ENCODE results near the gene TNNT1. TPM values are rescaled to one million over a fixed set of nuclear protein-coding genes. Genes with fewer than 3 reads are reported as not detected.

Gene TNNT1
- total RNA-seq, 2 donors from 2014 or later, result not detected

- no peak overlapping the region for H3K4me3 ChIP-seq
- peaks cover 0 to 6% of the 10 kb centered on the region in 2 donors for H3K4me1 ChIP-seq (ENCODE audit: control insufficient read depth in 1 of 2, low read depth in 2 of 2)
- DNase-seq (ENCODE audit: low spot score), result peak; percentile 55
- H3K27ac ChIP-seq, result no peak overlapping the region
- no peaks in the 10 kb centered on the region for H3K36me3 ChIP-seq
- ATAC-seq (ENCODE audit: insufficient number of reproducible peaks, low FRiP score, low read depth), result peak; percentile 20
- H3K27me3 ChIP-seq (replicated peaks; ENCODE audit: insufficient read depth), result peaks cover 13% of the 10 kb centered on the region
- TF ChIP-seq, protein P1, sequence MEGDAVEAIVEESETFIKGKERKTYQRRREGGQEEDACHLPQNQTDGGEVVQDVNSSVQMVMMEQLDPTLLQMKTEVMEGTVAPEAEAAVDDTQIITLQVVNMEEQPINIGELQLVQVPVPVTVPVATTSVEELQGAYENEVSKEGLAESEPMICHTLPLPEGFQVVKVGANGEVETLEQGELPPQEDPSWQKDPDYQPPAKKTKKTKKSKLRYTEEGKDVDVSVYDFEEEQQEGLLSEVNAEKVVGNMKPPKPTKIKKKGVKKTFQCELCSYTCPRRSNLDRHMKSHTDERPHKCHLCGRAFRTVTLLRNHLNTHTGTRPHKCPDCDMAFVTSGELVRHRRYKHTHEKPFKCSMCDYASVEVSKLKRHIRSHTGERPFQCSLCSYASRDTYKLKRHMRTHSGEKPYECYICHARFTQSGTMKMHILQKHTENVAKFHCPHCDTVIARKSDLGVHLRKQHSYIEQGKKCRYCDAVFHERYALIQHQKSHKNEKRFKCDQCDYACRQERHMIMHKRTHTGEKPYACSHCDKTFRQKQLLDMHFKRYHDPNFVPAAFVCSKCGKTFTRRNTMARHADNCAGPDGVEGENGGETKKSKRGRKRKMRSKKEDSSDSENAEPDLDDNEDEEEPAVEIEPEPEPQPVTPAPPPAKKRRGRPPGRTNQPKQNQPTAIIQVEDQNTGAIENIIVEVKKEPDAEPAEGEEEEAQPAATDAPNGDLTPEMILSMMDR (IDR thresholded peaks at IDR 0.05), result peak; percentile 58
- H3K9me3 ChIP-seq, result no peaks in the 10 kb centered on the region
These were observed 11.4 kb upstream of the TNNT1 start for GRCh38 chr19:55160128-55160985.

DNA sequence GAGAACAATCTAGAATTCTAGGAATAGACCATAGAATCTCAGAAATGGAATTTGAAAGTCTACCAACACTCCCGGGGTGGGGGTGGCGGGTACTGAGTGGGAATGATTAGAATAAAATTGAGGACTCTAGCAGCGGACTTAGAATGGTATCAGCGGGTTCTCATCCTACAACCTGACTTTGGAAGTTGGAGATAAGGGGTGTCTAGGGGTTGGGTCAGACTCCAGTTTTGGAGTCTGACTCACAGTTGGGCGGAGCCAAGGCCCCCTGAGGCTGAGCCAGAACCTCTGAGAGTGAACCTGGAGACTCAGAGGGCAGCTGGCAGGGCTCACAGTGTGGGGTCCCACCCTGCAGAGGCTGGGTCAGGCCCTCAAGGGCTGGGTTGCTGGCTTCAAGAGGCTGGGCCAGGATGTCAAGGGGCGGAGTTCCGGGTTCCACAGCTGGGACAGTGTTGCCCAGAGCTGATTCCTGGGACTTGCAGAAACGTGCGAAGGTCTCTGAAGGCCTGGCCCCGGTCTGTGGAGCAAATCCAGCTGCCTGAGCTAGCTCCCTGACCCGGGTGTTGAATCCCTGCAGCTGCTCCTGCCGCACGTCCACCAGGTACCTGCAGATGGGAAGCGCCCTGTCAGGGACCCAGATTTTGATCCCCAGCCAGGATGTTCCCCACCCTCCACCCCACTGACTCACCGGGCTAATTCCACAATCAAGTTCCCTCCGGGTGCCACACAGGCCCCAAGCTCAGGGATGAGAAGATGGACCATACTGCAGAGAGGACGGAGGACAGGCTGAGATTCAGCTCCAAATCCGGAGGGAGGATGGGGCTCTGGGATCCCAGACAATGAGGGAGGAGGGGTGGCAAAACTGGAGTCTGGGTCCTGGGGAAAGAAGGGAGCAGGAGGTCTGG, 10.1 kb upstream of the TNNT1 start:
- Histone ChIP-seq H3K4me1 (ENCODE audit: control insufficient read depth in 1 of 2, low read depth in 2 of 2) (peaks cover 0 to 6% of the 10 kb centered on the region in 2 donors), H3K36me3 (no peaks in the 10 kb centered on the region), H3K27ac (no peak overlapping the region), H3K9me3 (no peaks in the 10 kb centered on the region), H3K4me3 (no peak overlapping the region), H3K27me3 (replicated peaks; ENCODE audit: insufficient read depth) (peaks cover 13% of the 10 kb centered on the region)
- TF ChIP-seq, protein P1 (IDR thresholded peaks at IDR 0.05), result no peak
- DNase-seq (ENCODE audit: low spot score) (no peak), ATAC-seq (ENCODE audit: insufficient number of reproducible peaks, low FRiP score, low read depth) (no peak)

- Histone ChIP-seq H3K27ac (no peak overlapping the region), H3K9me3 (no peaks in the 10 kb centered on the region), H3K4me3 (no peak overlapping the region), H3K4me1 (ENCODE audit: control insufficient read depth in 1 of 2, low read depth in 2 of 2) (peaks cover 0 to 6% of the 10 kb centered on the region in 2 donors), H3K27me3 (replicated peaks; ENCODE audit: insufficient read depth) (peaks cover 13% of the 10 kb centered on the region), H3K36me3 (no peaks in the 10 kb centered on the region)
- DNase-seq (ENCODE audit: low spot score), result no peak
- TF ChIP-seq, protein P1 (IDR thresholded peaks at IDR 0.05), result no peak
- no peak for ATAC-seq (ENCODE audit: insufficient number of reproducible peaks, low FRiP score, low read depth)
These were observed 9.4 kb upstream of the TNNT1 start for GRCh38 chr19:55158423-55158822.

GRCh38 chr19:55157064-55157908, 8.3 kb upstream of the TNNT1 start, which contains the start of gene TNNI3:
Gene TNNI3, minus strand, starts transcription at chr19:55157732. Its CDS starts 143 bp downstream, at chr19:55157589.
- H3K4me3 ChIP-seq, result no peak within 1 kb of the TSS
- H3K27me3 ChIP-seq (replicated peaks; ENCODE audit: insufficient read depth), result peaks cover 12% of the 10 kb centered on the region
- no peaks in the 10 kb centered on the region for H3K9me3 ChIP-seq
- H3K36me3 ChIP-seq, result no peaks in the 10 kb centered on the region
- TF ChIP-seq, protein P1 (IDR thresholded peaks at IDR 0.05), result no peak
- DNase-seq (ENCODE audit: low spot score) (no peak), ATAC-seq (ENCODE audit: insufficient number of reproducible peaks, low FRiP score, low read depth) (no peak)
- peaks cover 0 to 6% of the 10 kb centered on the region in 2 donors for H3K4me1 ChIP-seq (ENCODE audit: control insufficient read depth in 1 of 2, low read depth in 2 of 2)
- H3K27ac ChIP-seq, result no peak within 1 kb of the TSS

Measured in thoracic aorta (tissue), 2 donors.